ENCODE data around the gene FARP1.

GRCh38 chr13:98308086-98308911, 165.4 kb downstream of the FARP1 start:
- no peak for TF ChIP-seq HCFC1 (IDR thresholded peaks at IDR 0.05; ENCODE audit: low read length)
- no peak for TF ChIP-seq RAD21 (IDR thresholded peaks at IDR 0.05; ENCODE audit: insufficient read depth, low read depth, low read length)
- TF ChIP-seq PKNOX1 (IDR thresholded peaks at IDR 0.05) = no peak
- TF ChIP-seq GABPA (IDR thresholded peaks at IDR 0.05; ENCODE audit: low read depth) = no peak
- TF ChIP-seq RB1 (IDR thresholded peaks at IDR 0.05; ENCODE audit: borderline replicate concordance) = no peak
- TF ChIP-seq BRCA1 (IDR thresholded peaks at IDR 0.05; ENCODE audit: low read depth, low read length) = no peak
- TF ChIP-seq HDAC6 (IDR thresholded peaks at IDR 0.05; ENCODE audit: unreplicated experiment) = no peak
- no peak for TF ChIP-seq EZH2 (IDR thresholded peaks at IDR 0.05; ENCODE audit: borderline replicate concordance, control insufficient read depth, low read depth, low read length)
- TF ChIP-seq CTCF (IDR thresholded peaks at IDR 0.05 in 2 of 3, conservative IDR thresholded peaks at IDR 0.05 in 1 of 3; ENCODE audit: control insufficient read depth in 2 of 3, extremely low read depth in 1 of 3, insufficient read depth in 1 of 3, low read depth in 3 of 3, low read length in 3 of 3) = no peak
- no peak for TF ChIP-seq FOXM1 (IDR thresholded peaks at IDR 0.05; ENCODE audit: low read depth, low read length)
- TF ChIP-seq SRF (IDR thresholded peaks at IDR 0.05; ENCODE audit: low read depth in 2 of 2, low read length in 2 of 2) = no peak
